Activated CD8-positive, alpha-beta T cell treated with anti-CD3 and anti-CD28 coated beads, Interleukin-2, amount 10 ng/mL, durations not matched to agents 7 days and 5 days (primary cell): Measurements from ENCODE around the gene NSG2. TPM values are rescaled to one million over a fixed set of nuclear protein-coding genes. Genes with fewer than 3 reads are reported as not detected.
"Not testable (repeated sequence)": the region's sequence is repeated elsewhere in the genome, so short reads cannot be mapped to it uniquely, and the experiment has no call there.

ENCODE experiments used
- ATAC-seq: fragments of 150-1000 bp; cut with Tn5 transposase; one replicate; pipeline ENCODE4 v1.10.0; 2021; ENCODE audit warnings: moderate library complexity
- CTCF ChIA-PET: fragments of 350-600 bp; sonication (Branson Sonifier 250); formaldehyde crosslinking; loops from one replicate; lab custom pipeline; 2021; ENCODE audit warnings: antibody characterized with exemption; lab: Charles Lee
- POLR2A ChIA-PET: fragments of 350-600 bp; sonication (Branson Sonifier 250); formaldehyde crosslinking; loops from one replicate; lab custom pipeline; 2021; ENCODE audit warnings: antibody characterized with exemption; lab: Charles Lee
- DNase-seq: peaks from one replicate; pipeline ENCODE4 v3.0.0-alpha.2; 2020
- H3K27ac Mint-ChIP-seq: one replicate; pipeline ENCODE4 v1.8.0; 2021; ENCODE audit warnings: mild to moderate bottlenecking, mixed read lengths
- H3K27me3 Mint-ChIP-seq: one replicate; pipeline ENCODE4 v1.8.0; 2021; ENCODE audit warnings: low read depth, mixed read lengths
- H3K36me3 Mint-ChIP-seq: one replicate; pipeline ENCODE4 v1.8.0; 2021; ENCODE audit warnings: low read depth, mixed read lengths
- H3K4me1 Mint-ChIP-seq: one replicate; pipeline ENCODE4 v1.8.0; 2021; ENCODE audit warnings: low read depth, mixed read lengths
- H3K4me3 Mint-ChIP-seq: one replicate; pipeline ENCODE4 v1.8.0; 2021; ENCODE audit warnings: mild to moderate bottlenecking, mixed read lengths
- H3K9me3 Mint-ChIP-seq: one replicate; pipeline ENCODE4 v1.8.0; 2022; ENCODE audit warnings: mixed read lengths; ENCODE audit not compliant: insufficient read depth
- total RNA-seq, 2 experiments: library from RNA; stranded (reverse); gene quantifications; one replicate each; pipeline ENCODE4 v1.2.3, GENCODE V29; 2021

NSG2 gene
- total RNA-seq, 2 experiments from 2014 or later = not detected

GRCh38 chr5:174093123-174093522, 47.6 kb downstream of the NSG2 start:
- POLR2A ChIA-PET = no interaction called here
- Mint-ChIP-seq H3K4me3 (no peak overlapping the region), H3K36me3 (no peaks in the 10 kb centered on the region), H3K4me1 (no peaks in the 10 kb centered on the region), H3K9me3 (no peaks in the 10 kb centered on the region), H3K27me3 (no peaks in the 10 kb centered on the region), H3K27ac (no peak overlapping the region)
- DNase-seq (no peak), ATAC-seq (no peak)
- CTCF ChIA-PET = no interaction called here

DNA sequence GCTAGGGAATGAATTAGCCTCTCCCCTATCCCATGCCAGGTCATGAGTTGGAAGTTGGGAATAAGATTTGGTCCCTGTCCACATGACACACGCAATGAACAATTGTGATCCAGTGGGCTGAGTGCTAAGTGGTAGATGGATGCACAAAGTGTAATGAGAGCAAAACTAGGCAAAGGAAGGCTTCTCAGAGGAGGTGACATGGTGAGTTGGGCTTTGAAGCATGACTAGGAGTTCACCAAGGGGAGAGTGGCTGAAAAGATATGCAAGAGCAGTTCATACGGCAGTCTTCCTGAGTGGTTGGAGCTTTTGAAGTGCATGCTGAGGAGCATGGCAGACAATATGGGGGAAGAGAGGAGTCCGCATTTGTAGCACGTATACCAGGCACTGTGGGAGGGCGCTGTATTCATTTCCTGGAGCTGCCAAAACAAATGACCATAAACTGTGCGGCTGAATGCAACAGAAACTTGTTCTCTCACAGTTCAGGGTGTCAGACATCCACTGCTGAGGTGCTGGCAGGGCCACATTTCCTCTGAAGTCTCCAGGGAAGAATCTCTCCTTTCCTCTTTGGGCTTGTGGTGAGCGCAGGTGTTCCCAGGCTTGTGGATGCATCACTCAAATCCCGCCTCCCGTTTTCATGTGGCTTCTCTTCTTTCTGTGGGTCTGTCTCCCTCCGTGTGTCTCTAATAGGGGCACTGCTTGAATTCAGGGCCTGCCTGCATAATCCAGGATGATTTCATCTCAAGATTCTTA, 49.5 kb downstream of the NSG2 start:
- H3K9me3 Mint-ChIP-seq = no peaks in the 10 kb centered on the region
- ATAC-seq (no peak), DNase-seq (no peak)
- H3K4me3 Mint-ChIP-seq = no peak overlapping the region
- ChIA-PET CTCF (no interaction called here), POLR2A (no interaction called here)
- no peaks in the 10 kb centered on the region for H3K4me1 Mint-ChIP-seq
- H3K27me3 Mint-ChIP-seq = no peaks in the 10 kb centered on the region
- no peak overlapping the region for H3K27ac Mint-ChIP-seq
- no peaks in the 10 kb centered on the region for H3K36me3 Mint-ChIP-seq

DNA sequence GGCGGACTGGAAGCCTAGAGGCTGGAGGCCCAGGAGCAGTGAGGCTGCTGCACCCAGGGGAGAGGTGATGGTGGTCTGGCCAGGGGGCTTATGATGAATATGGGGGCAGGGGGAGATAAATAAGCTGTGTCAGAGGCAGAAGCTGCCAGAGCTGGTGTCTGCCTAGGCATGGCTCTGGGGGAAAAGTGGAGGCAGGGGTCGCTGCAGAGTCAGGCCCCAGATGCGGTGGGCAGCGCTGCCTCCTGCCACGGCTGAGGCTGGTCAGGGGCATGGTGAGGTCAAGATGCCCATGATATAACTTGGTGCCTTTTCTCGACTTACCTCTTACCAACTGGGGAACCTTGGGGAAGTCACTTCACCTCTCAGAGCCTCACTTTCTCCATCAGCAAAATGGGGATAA, 51.1 kb downstream of the NSG2 start:
- ChIA-PET POLR2A (no interaction called here), CTCF (no interaction called here)
- Mint-ChIP-seq H3K4me1 (no peaks in the 10 kb centered on the region), H3K36me3 (no peaks in the 10 kb centered on the region), H3K27me3 (no peaks in the 10 kb centered on the region), H3K4me3 (no peak overlapping the region), H3K27ac (no peak overlapping the region), H3K9me3 (no peaks in the 10 kb centered on the region)
- DNase-seq (no peak), ATAC-seq (no peak)

DNA sequence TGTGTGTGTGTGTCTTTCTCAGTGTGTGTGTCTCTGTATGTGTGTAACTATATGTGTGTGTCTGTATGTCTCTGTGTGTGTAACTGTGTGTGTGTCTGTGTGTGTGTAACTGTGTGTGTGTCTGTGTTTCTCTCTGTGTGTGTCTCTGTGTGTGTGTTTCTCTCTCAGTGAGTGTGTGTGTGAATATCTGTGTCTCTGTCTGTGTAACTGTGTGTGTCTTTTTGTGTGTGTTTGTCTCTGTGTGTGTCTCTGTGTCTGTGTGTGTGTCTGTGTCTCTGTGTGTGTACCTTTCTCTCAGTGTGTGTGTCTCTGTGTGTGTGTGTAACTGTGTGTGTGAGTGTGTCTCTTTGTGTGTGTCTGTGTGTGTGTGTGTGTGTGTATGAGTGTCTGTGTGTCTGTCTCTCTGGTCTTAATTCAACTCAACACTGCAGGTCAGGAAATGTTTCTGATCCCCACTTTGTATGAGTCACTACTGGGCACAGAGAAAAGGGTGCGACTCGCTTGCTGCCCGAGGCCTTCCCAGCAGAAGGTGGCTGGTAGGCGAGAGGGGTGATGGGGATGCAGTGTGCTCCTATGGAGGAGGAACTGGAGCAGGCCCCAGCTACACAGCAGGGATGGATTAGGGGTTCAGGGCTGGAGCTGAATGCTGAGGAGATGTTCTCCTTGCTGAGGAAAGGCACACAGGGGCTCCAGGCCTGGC, 52.1 kb downstream of the NSG2 start:
- H3K9me3 Mint-ChIP-seq = no peaks in the 10 kb centered on the region
- CTCF ChIA-PET = no interaction called here
- ATAC-seq (no peak), DNase-seq (no peak)
- H3K27me3 Mint-ChIP-seq = no peaks in the 10 kb centered on the region
- no peaks in the 10 kb centered on the region for H3K36me3 Mint-ChIP-seq
- H3K27ac Mint-ChIP-seq = no peak overlapping the region
- no peak overlapping the region for H3K4me3 Mint-ChIP-seq
- POLR2A ChIA-PET = interaction anchor here (0.6 kb wide), 1 partner anchor 39 kb away, joined by 3 read pairs; no protein-coding TSS in a partner anchor
- H3K4me1 Mint-ChIP-seq = no peaks in the 10 kb centered on the region

DNA sequence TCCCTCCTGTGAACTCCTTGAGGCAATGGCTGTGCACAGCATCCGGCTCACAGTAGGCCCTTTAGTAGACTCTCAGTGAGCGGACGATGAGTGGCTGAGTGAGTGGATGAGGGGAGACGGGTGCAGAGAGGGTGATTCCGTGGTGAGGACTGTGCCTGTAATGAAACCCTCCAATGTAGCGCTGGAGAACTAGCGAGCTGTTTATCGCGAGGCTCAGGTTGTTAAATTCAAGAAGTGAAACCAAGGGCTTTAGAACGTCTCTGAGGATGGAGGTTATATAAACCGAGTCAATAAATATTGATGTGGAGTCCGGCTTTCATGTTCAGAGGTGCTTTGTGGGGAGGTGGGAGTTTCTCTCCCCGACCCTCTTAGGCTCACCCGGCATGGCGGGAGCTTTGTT, 53.2 kb downstream of the NSG2 start:
- Mint-ChIP-seq H3K4me3 (no peak overlapping the region), H3K36me3 (no peaks in the 10 kb centered on the region), H3K27ac (no peak overlapping the region), H3K9me3 (no peaks in the 10 kb centered on the region), H3K27me3 (no peaks in the 10 kb centered on the region), H3K4me1 (no peaks in the 10 kb centered on the region)
- POLR2A ChIA-PET = no interaction called here
- no peak for ATAC-seq
- CTCF ChIA-PET = no interaction called here
- no peak for DNase-seq

DNA sequence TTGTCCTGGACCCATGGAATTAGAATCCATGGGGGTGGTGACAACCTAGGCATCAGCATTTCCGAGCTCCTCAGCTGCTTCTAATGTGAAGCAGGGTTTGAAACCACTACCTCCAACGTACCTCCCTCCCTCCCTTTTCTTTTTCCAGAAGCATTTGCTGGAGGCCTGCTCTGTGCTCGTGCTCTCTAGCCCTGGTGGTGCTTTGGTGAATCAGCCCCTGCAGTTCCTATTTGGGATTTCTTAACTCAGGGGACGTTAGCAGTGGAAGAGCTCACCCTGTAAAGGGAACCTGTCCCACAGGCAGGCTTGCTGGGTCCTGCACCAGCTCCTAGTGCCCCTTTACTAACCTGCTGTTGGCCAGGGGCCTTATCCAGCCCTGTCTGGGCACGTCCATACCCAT, 55.0 kb downstream of the NSG2 start:
- ATAC-seq = no peak
- Mint-ChIP-seq H3K36me3 (no peaks in the 10 kb centered on the region), H3K9me3 (no peaks in the 10 kb centered on the region), H3K4me3 (no peak overlapping the region), H3K4me1 (no peaks in the 10 kb centered on the region), H3K27me3 (no peaks in the 10 kb centered on the region), H3K27ac (no peak overlapping the region)
- no peak for DNase-seq
- POLR2A ChIA-PET = no interaction called here
- CTCF ChIA-PET = no interaction called here

DNA sequence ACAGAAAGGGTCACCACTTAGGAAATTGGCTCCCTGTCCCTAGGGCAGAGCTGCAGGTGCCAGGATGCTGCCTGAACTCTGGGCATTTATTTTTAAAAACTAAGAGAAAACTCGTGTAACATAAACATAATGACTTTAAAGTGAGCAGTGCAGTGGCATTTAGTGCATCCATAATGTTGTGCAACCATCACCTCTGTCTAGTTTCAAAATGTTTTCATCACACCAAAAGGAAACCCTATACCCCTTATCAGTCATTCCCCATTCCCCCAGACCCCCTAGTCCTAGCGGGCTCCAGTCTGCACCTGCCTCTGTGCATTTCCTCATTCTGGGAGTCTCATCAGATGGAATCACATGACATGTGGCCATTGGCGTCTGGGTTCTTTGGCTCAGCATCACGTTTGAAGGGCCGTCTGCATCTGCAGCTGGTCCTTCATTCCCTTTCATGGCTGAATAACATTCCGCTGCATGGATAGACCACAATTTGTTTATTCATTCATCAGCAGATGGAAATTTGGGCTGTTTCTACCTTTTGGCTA, 55.8 kb downstream of the NSG2 start:
- H3K27ac Mint-ChIP-seq = no peak overlapping the region
- POLR2A ChIA-PET = no interaction called here
- no peaks in the 10 kb centered on the region for H3K27me3 Mint-ChIP-seq
- DNase-seq (no peak), ATAC-seq (no peak)
- H3K9me3 Mint-ChIP-seq = no peaks in the 10 kb centered on the region
- H3K4me3 Mint-ChIP-seq = no peak overlapping the region
- no peaks in the 10 kb centered on the region for H3K36me3 Mint-ChIP-seq
- CTCF ChIA-PET = no interaction called here
- H3K4me1 Mint-ChIP-seq = no peaks in the 10 kb centered on the region

GRCh38 chr5:174102574-174102973, 57.1 kb downstream of the NSG2 start:
- H3K9me3 Mint-ChIP-seq, H3K27ac Mint-ChIP-seq, CTCF ChIA-PET, H3K36me3 Mint-ChIP-seq, H3K27me3 Mint-ChIP-seq, ATAC-seq, POLR2A ChIA-PET, H3K4me1 Mint-ChIP-seq, DNase-seq, H3K4me3 Mint-ChIP-seq: not testable (repeated sequence)

DNA sequence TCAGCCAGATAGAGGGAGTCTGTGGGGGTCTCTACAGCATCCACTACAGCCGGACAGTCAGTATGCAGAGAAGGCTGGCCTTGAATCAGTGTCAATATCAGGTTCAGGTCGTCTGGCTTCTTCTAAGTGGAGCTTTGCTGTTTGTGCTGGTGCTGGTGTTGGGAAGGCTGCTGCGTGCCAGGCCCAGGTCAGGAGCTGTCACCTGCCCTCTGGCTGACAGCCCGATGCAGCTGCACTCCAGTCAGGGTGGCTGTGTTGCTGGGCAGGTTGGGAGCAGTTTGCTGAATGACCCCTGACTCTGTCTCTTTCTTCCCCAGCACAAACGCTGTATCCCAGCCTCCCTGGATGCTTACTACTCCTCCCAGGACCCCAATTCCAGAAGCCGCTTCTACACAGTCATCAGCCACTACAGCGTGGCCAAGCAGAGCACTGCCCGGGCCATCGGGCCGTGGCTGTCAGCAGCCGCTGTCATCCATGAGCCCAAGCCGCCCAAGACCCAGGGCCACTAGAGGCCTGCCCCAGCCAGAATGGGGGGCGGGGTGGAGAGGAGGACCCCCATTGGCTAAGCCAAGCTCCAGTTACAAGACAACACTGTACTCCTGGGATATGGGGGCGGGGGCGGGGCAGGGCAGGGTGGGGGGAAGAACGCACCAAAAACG, 61.6 kb downstream of the NSG2 start:
- Mint-ChIP-seq H3K27me3 (no peaks in the 10 kb centered on the region), H3K4me1 (no peaks in the 10 kb centered on the region), H3K36me3 (no peaks in the 10 kb centered on the region), H3K9me3 (no peaks in the 10 kb centered on the region), H3K27ac (no peak overlapping the region), H3K4me3 (no peak overlapping the region)
- ChIA-PET POLR2A (no interaction called here), CTCF (no interaction called here)
- DNase-seq (no peak), ATAC-seq (no peak)

- H3K4me3 Mint-ChIP-seq = no peak overlapping the region
- ATAC-seq (no peak), DNase-seq (no peak)
- no peaks in the 10 kb centered on the region for H3K9me3 Mint-ChIP-seq
- no peaks in the 10 kb centered on the region for H3K27me3 Mint-ChIP-seq
- POLR2A ChIA-PET = no interaction called here
- H3K27ac Mint-ChIP-seq = no peak overlapping the region
- no peaks in the 10 kb centered on the region for H3K36me3 Mint-ChIP-seq
- H3K4me1 Mint-ChIP-seq = no peaks in the 10 kb centered on the region
- CTCF ChIA-PET = no interaction called here
Observed at GRCh38 chr5:174108745-174109144, 63.2 kb downstream of the NSG2 start.

- H3K9me3 Mint-ChIP-seq = no peaks in the 10 kb centered on the region
- DNase-seq = no peak
- no peaks in the 10 kb centered on the region for H3K4me1 Mint-ChIP-seq
- no peak overlapping the region for H3K27ac Mint-ChIP-seq
- H3K27me3 Mint-ChIP-seq = no peaks in the 10 kb centered on the region
- ATAC-seq = no peak
- ChIA-PET POLR2A (interaction anchor here (0.5 kb wide), 1 partner anchor 60 kb away, joined by 3 read pairs; no protein-coding TSS in a partner anchor), CTCF (no interaction called here)
- no peak overlapping the region for H3K4me3 Mint-ChIP-seq
- no peaks in the 10 kb centered on the region for H3K36me3 Mint-ChIP-seq
Observed at GRCh38 chr5:174109698-174110260, 64.3 kb downstream of the NSG2 start.

GRCh38 chr5:174110310-174110709, 64.8 kb downstream of the NSG2 start:
- H3K9me3 Mint-ChIP-seq = no peaks in the 10 kb centered on the region
- no peak overlapping the region for H3K4me3 Mint-ChIP-seq
- H3K27me3 Mint-ChIP-seq = no peaks in the 10 kb centered on the region
- H3K36me3 Mint-ChIP-seq = no peaks in the 10 kb centered on the region
- CTCF ChIA-PET = no interaction called here
- POLR2A ChIA-PET = no interaction called here
- DNase-seq (no peak), ATAC-seq (no peak)
- H3K4me1 Mint-ChIP-seq = no peaks in the 10 kb centered on the region
- no peak overlapping the region for H3K27ac Mint-ChIP-seq
